Measurements from ENCODE around the gene ATP6V0A4. TPM values are rescaled to one million over a fixed set of nuclear protein-coding genes. Genes with fewer than 3 reads are reported as not detected.

ATP6V0A4 gene
- total RNA-seq, 1 donor from 2014 or later, result not detected

DNA sequence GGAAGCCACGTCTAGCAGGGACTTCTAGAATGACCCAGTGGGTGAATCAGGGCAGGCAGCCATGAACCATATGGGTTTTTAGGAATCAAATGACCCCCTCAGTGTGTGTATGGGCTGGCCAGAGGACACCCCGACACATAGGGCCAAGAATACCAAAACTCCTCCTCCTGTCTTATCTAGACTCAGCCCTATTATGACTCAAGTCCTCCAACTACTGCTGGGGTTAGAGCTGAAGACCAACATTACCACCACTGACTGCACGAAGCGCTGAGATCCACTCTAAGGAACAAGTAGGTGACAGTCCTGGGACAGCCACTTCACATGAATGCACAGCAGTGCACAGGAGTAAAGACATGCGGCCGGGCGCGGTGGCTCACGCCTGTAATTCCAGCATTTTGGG, 85.3 kb downstream of the ATP6V0A4 start:
- Histone ChIP-seq H3K27me3 (no peaks in the 10 kb centered on the region), H3K9me3 (no peaks in the 10 kb centered on the region), H3K27ac (no peak overlapping the region), H3K4me1 (no peaks in the 10 kb centered on the region), H3K4me3 (no peak overlapping the region), H3K36me3 (no peaks in the 10 kb centered on the region)
- TF ChIP-seq, protein P1, sequence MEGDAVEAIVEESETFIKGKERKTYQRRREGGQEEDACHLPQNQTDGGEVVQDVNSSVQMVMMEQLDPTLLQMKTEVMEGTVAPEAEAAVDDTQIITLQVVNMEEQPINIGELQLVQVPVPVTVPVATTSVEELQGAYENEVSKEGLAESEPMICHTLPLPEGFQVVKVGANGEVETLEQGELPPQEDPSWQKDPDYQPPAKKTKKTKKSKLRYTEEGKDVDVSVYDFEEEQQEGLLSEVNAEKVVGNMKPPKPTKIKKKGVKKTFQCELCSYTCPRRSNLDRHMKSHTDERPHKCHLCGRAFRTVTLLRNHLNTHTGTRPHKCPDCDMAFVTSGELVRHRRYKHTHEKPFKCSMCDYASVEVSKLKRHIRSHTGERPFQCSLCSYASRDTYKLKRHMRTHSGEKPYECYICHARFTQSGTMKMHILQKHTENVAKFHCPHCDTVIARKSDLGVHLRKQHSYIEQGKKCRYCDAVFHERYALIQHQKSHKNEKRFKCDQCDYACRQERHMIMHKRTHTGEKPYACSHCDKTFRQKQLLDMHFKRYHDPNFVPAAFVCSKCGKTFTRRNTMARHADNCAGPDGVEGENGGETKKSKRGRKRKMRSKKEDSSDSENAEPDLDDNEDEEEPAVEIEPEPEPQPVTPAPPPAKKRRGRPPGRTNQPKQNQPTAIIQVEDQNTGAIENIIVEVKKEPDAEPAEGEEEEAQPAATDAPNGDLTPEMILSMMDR (IDR thresholded peaks at IDR 0.05), result no peak
- no peak for DNase-seq (ENCODE audit: low spot score in 2 of 2)
- intact Hi-C loops (cut with DNase I), result no loop called here

DNA sequence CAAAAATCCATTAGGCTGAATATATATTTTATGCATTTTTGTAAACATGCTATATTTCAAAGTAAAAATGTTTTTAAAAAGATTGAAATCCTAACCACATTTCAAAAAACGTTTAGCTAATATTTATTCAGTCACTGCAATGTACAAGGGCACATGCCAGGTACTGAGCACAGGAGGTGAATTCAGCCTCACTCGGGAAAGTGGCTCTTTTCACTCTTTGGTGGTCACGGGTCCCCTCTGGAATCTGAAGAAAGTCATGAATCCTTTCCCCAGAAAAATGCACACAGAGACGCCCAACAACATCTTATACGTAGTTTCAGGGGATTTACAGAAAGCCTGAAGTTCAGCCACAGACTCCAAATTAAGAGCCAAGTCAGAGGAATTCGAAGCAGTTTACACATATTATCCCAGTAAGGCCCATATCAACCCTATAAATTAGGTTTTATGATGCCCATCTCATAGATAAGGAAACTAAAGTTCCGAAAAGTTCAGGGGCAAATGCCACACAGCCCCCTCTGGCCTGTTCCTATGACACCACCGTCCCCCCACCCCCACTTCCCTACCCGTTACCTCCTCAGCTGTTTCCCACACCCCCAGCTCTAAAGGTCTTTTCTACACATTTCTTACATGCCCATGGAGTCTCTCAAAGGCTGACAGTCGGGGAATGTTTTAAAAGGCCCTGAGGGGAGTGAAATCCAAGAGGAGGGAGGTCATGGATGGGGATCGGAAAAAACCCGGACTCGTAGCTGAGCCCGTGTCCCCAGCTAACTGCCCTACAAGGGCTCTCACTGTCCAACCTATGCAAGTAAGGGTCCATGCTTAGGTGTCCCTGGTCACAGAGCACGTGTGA, 87.2 kb downstream of the ATP6V0A4 start:
- H3K27me3 ChIP-seq, result no peaks in the 10 kb centered on the region

DNA sequence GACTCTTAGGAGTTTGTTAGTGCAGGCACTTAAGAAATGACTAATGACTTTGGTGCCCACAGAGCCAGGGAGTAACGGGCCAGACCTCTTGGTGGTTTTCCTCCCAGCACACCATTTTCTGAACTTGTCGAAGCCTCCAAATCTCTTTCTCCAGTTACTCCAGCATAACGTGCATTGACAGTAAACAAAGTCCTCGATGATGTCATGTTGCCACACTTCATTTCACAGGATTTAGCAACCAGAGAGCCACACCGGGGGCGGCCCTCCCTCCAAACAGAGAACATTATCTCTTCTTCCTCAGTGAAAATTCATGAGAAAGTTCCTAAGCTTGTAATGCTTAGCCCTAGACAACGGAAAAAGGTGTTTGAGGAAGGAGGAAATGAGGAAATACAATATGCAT, 92.8 kb downstream of the ATP6V0A4 start:
- Histone ChIP-seq H3K4me1 (no peaks in the 10 kb centered on the region), H3K27ac (no peak overlapping the region), H3K9me3 (no peaks in the 10 kb centered on the region), H3K36me3 (no peaks in the 10 kb centered on the region), H3K27me3 (no peaks in the 10 kb centered on the region), H3K4me3 (no peak overlapping the region)
- intact Hi-C loops (cut with DNase I), result no loop called here
- TF ChIP-seq, protein P1 (IDR thresholded peaks at IDR 0.05), result no peak
- DNase-seq (ENCODE audit: low spot score in 2 of 2), result no peak

More for the DNA sequence above, 87.2 kb downstream of the ATP6V0A4 start:
- intact Hi-C loops (cut with DNase I), result no loop called here
- no peaks in the 10 kb centered on the region for H3K9me3 ChIP-seq
- H3K4me3 ChIP-seq, result no peak overlapping the region
- no peaks in the 10 kb centered on the region for H3K4me1 ChIP-seq
- no peak for DNase-seq (ENCODE audit: low spot score in 2 of 2)
- no peaks in the 10 kb centered on the region for H3K36me3 ChIP-seq
- TF ChIP-seq, protein P1 (IDR thresholded peaks at IDR 0.05), result no peak
- H3K27ac ChIP-seq, result no peak overlapping the region

DNA sequence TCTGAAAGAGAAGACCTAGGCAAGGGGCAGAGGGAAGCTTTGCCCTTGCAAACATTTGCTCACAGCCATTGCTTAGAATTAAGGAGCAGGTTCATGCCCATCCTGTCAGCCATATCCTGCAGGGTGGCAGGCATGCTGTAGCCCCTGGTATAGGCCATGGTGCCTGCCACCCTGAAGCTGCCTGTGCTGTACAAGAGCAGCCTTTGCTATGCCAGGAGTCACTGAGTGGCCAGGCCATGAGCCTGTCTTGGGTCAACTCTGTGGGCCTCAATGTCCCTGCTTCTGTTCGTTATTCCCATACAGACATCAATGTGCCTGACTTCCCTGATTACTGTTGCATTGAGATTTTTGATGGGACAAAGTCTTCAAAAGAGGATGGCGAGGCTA, 96.5 kb downstream of the ATP6V0A4 start:
- intact Hi-C loops (cut with DNase I), result no loop called here
- Histone ChIP-seq H3K36me3 (no peaks in the 10 kb centered on the region), H3K4me1 (no peaks in the 10 kb centered on the region), H3K9me3 (no peaks in the 10 kb centered on the region), H3K4me3 (no peak overlapping the region), H3K27me3 (no peaks in the 10 kb centered on the region), H3K27ac (no peak overlapping the region)
- TF ChIP-seq, protein P1 (IDR thresholded peaks at IDR 0.05), result no peak
- DNase-seq (ENCODE audit: low spot score in 2 of 2), result no peak

DNA sequence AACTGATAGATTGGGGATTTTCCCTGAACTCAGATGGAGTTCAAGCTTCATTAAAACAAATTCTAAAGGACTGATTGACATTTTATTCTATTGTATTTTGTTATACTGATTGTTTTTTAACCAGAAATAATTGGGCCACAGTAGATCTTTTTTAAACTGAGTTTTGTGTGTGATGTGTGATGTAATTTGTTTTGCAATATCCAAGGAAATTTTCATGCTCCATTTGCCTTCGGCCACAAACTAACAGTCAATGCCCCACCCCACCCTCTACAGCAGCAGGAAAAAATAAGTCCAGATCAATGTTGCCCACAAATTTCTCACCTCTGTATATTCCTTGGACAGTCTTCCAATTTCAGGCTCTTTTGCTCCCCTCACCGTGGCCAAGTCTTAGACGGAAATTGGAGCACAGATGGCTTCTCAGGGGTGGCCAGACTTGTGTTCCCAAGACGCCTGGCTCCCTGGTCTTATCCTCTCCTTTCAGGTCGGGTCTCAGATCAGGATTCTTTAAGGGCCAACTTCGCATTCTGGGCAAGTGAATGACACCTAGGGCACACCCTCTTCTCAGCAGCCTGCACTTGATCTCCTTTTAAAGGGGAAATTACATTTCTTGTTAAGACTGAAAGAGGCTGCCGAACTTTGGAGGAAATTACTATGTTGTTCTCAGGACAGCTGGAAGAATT, 97.0 kb downstream of the ATP6V0A4 start, which contains the start of gene SVOPL:
TSS of gene SVOPL (minus strand) at position 506 of the 680 bp plus-strand sequence. CDS start 22,317 bp downstream, outside the sequence.
- H3K9me3 ChIP-seq, result no peaks in the 10 kb centered on the region
- no peaks in the 10 kb centered on the region for H3K36me3 ChIP-seq
- H3K4me3 ChIP-seq, result no peak within 1 kb of the TSS
- H3K4me1 ChIP-seq, result no peaks in the 10 kb centered on the region
- TF ChIP-seq, protein P1 (IDR thresholded peaks at IDR 0.05), result no peak
- intact Hi-C loops (cut with DNase I), result no loop called here
- H3K27ac ChIP-seq, result no peak within 1 kb of the TSS
- H3K27me3 ChIP-seq, result no peaks in the 10 kb centered on the region
- DNase-seq (ENCODE audit: low spot score in 2 of 2), result no peak

Measured in ascending aorta (tissue), 2 donors.